WI38 (cell line): ENCODE measurements around the gene BIRC7.
"Not testable (repeated sequence)": the region's sequence is repeated elsewhere in the genome, so short reads cannot be mapped to it uniquely, and the experiment has no call there.

Experiments used
- H3K4me3 ChIP-seq: 2 replicates; pipeline ENCODE4 v1.5.1; 2011; ENCODE audit warnings: low read depth, mild to moderate bottlenecking, control low read depth, low read length
- CTCF ChIP-seq: IDR thresholded peaks from 2 replicates; pipeline ENCODE4 v1.5.1; 2012; ENCODE audit warnings: low read depth, mild to moderate bottlenecking, control low read depth, low read length

The BIRC7 gene

GRCh38 chr20:63249891-63250290, 14.2 kb downstream of the BIRC7 start:
- H3K4me3 ChIP-seq: no peak overlapping the region
- TF ChIP-seq CTCF: no peak

GRCh38 chr20:63251350-63251749, 15.6 kb downstream of the BIRC7 start:
- not testable (repeated sequence) for H3K4me3 ChIP-seq
- peak; percentile 27; the same call in 1 of the 2 replicates for TF ChIP-seq CTCF

GRCh38 chr20:63252284-63252711, 16.6 kb downstream of the BIRC7 start:
- TF ChIP-seq CTCF: no peak
- H3K4me3 ChIP-seq: no peak overlapping the region

GRCh38 chr20:63253065-63253437, 17.3 kb downstream of the BIRC7 start:
- no peak for TF ChIP-seq CTCF
- H3K4me3 ChIP-seq: no peak overlapping the region

- H3K4me3 ChIP-seq: no peak overlapping the region
Observed at GRCh38 chr20:63253438-63254231, 17.9 kb downstream of the BIRC7 start.

GRCh38 chr20:63254232-63254605, 18.5 kb downstream of the BIRC7 start, which contains the start of gene NKAIN4:
Gene NKAIN4, minus strand, starts transcription at chr20:63254463. Its CDS starts 13 bp downstream, at chr20:63254450.
- no peak within 1 kb of the TSS for H3K4me3 ChIP-seq
- no peak for TF ChIP-seq CTCF

More at GRCh38 chr20:63253438-63254231, 17.9 kb downstream of the BIRC7 start:
- TF ChIP-seq CTCF: no peak

GRCh38 chr20:63254606-63255384, 19.1 kb downstream of the BIRC7 start:
- no peak overlapping the region for H3K4me3 ChIP-seq
- no peak for TF ChIP-seq CTCF
